Measurements from ENCODE around the gene IFNG.
"Not testable (repeated sequence)": the region's sequence is repeated elsewhere in the genome, so short reads cannot be mapped to it uniquely, and the experiment has no call there.

DNA sequence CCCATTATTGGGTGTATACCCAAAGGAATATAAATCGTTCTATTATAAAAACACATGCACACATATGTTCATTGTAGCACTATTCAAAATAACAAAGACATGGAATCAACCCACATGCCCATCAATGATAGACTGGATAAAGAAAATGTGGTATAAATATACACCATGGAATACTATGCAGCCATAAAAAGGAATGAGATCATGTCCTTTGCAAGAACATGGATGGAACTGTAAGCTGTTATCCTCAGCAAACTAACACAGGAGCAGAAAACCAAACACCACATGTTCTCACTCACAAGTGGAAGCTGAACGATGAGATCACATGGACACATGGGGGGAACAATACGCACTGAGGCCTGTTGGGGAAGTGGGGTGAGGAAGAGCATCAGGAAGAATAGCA is 15.2 kb upstream of the IFNG start:
- not testable (repeated sequence) for TF ChIP-seq CTCF, POLR2A (IDR thresholded peaks at IDR 0.05)
